HepG2 (cell line): ENCODE results near the gene THSD8. TPM values are rescaled to one million over a fixed set of nuclear protein-coding genes. Genes with fewer than 3 reads are reported as not detected.

ENCODE experiments used
- ATAC-seq: fragments of 200-7000 bp; cut with Tn5 transposase; 3 replicates; pipeline ENCODE4 v1.9.1; 2020; ENCODE audit warnings: mild to moderate bottlenecking, moderate library complexity
- BruUV-seq: library from RNA; stranded (reverse); fragments of 400-500 nt; replicated peaks from 2 replicates; lab custom pipeline; 2021; lab: Mats Ljungman, UMichigan
- CTCF ChIA-PET: fragments of 300-600 bp; formaldehyde crosslinking; extraction: SDS; loops from one replicate; lab custom pipeline; 2021; ENCODE audit warnings: low total read pairs, inconsistent platforms, low intra/inter-chr PET ratio; lab: Yijun Ruan, JAX
- POLR2A ChIA-PET: fragments of 350-600 bp; sonication (Branson Sonifier 250); formaldehyde crosslinking; loops from one replicate; lab custom pipeline; 2020; ENCODE audit warnings: antibody characterized with exemption, inconsistent platforms; lab: Yijun Ruan, JAX
- DNase-seq: peaks from one replicate; pipeline ENCODE4 v3.0.0-alpha.2; 2015; ENCODE audit warnings: low spot score
- FAIRE-seq: peaks from 3 replicates; lab custom pipeline; 2011; peaks lifted over from hg19 to GRCh38; lab: Jason Lieb, UNC
- H2AFZ ChIP-seq: one replicate; pipeline ENCODE4 v1.6.1; 2011; ENCODE audit warnings: low read length, inconsistent platforms
- H3K27ac ChIP-seq: fragments of 300-600 bp; 3 replicates; pipeline ENCODE4 v1.8.0; 2011; ENCODE audit warnings: mixed run types, mild to moderate bottlenecking, mixed read lengths, low read length, inconsistent platforms; ENCODE audit not compliant: insufficient read depth; ENCODE audit errors: extremely low read length
- H3K27me3 ChIP-seq, 2 experiments: fragments of 200-600 bp in 1 of 2; 2 replicates in 1 of 2; 3 replicates in 1 of 2; pipeline versions ENCODE4 v1.6.0 to v1.8.0; 2011; ENCODE audit warnings: low read length in 2 of 2, mild to moderate bottlenecking in 2 of 2, moderate library complexity in 2 of 2, inconsistent platforms in 1 of 2; ENCODE audit not compliant: insufficient read depth in 2 of 2, control insufficient read depth in 1 of 2
- H3K36me3 ChIP-seq, 2 experiments: fragments of 200-600 bp in 1 of 2; replicated peaks in 1 of 2; 2 replicates in 1 of 2; 3 replicates in 1 of 2; pipeline versions ENCODE4 v1.5.1 to v1.8.0; 2011; ENCODE audit warnings: low read length in 2 of 2, inconsistent platforms in 1 of 2; ENCODE audit not compliant: insufficient read depth in 2 of 2, control insufficient read depth in 1 of 2
- H3K4me1 ChIP-seq: 2 replicates; pipeline ENCODE4 v1.5.1; 2012; ENCODE audit warnings: low read length, inconsistent platforms; ENCODE audit not compliant: insufficient read depth
- H3K4me2 ChIP-seq: 2 replicates; pipeline ENCODE4 v1.6.0; 2011; ENCODE audit warnings: low read depth, low read length, inconsistent platforms
- H3K4me3 ChIP-seq, 3 experiments: fragments of 200-600 bp in 1 of 3; sonication (generic), shearing (Covaris generic) in 1 of 3; replicated peaks in 1 of 3; 2 replicates each; pipeline ENCODE4 v1.5.1; 2011 to 2016; ENCODE audit warnings: low read length in 3 of 3, inconsistent platforms in 2 of 3, low read depth in 2 of 3, mild to moderate bottlenecking in 2 of 3, control low read depth in 1 of 3, mixed read lengths in 1 of 3; ENCODE audit not compliant: insufficient read depth in 1 of 3
- H3K79me2 ChIP-seq: one replicate; pipeline ENCODE4 v1.6.1; 2011; ENCODE audit warnings: low read length, inconsistent platforms; ENCODE audit not compliant: insufficient read depth
- H3K9ac ChIP-seq: 2 replicates; pipeline ENCODE4 v1.6.0; 2011; ENCODE audit warnings: mild to moderate bottlenecking, low read depth, low read length, inconsistent platforms; ENCODE audit not compliant: insufficient read depth
- H3K9me3 ChIP-seq: 2 replicates; pipeline ENCODE4 v1.5.1; 2012; ENCODE audit warnings: mild to moderate bottlenecking, low read length
- H4K20me1 ChIP-seq: 2 replicates; pipeline ENCODE4 v1.6.0; 2011; ENCODE audit warnings: inconsistent platforms, mild to moderate bottlenecking, low read length, moderate library complexity; ENCODE audit not compliant: insufficient read depth
- FLYWCH1 ChIP-seq: sonication (generic); formaldehyde crosslinking; IDR thresholded peaks from 2 replicates; pipeline ENCODE4 v1.8.1; 2023; ENCODE audit warnings: mild to moderate bottlenecking, missing genetic modification reagents
- MTF1 ChIP-seq: sonication (generic); formaldehyde crosslinking; IDR thresholded peaks from 2 replicates; pipeline ENCODE4 v1.5.0; 2020; ENCODE audit warnings: missing genetic modification reagents
- SP4 ChIP-seq: sonication (generic); formaldehyde crosslinking; IDR thresholded peaks from 2 replicates; pipeline ENCODE4 v1.8.1; 2023; ENCODE audit warnings: mild to moderate bottlenecking, missing genetic modification reagents
- ZNF780A ChIP-seq: sonication (generic); formaldehyde crosslinking; IDR thresholded peaks from 2 replicates; pipeline ENCODE4 v1.8.0; 2022; ENCODE audit warnings: mild to moderate bottlenecking, missing genetic modification reagents, moderate library complexity
- WGBS: methylation state at CpG from one replicate; pipeline ENCODE4 v1.1.6; 2017; ENCODE audit warnings: low lambda C conversion rate; 5-methylcytosine and 5-hydroxymethylcytosine counted together
- in situ Hi-C: cut with HindIII; loops from 2 replicates; pipeline ENCODE4 v1.10.0; 2017; ENCODE audit warnings: low pct_unique_long_range_greater_than_20kb; ENCODE audit not compliant: extremely low pct_ligation_motif_present
- intact Hi-C: fragments of 100-400 bp; cut with micrococcal nuclease; formaldehyde crosslinking; loops from one replicate; pipeline ENCODE4 v1.10.0; 2022; ENCODE audit not compliant: unreplicated experiment
- polyA plus RNA-seq, 8 experiments: library from polyadenylated mRNA; depleted of rRNA in 3 of 8; stranded (reverse) in 7 of 8; unstranded in 1 of 8; fragments of >200 nt; fragmentation: Illumina TruSeq in 4 of 8; extraction: Trizol in 4 of 8; gene quantifications; 2 replicates each; pipeline versions ENCODE4 v1.2.1 to v1.2.3, GENCODE V29; 2011 to 2016; ENCODE audit warnings: low read depth in 4 of 8, missing spikeins in 1 of 8, mixed read lengths in 1 of 8; ENCODE audit not compliant: insufficient read depth in 1 of 8
- total RNA-seq, 5 experiments: library from RNA; depleted of rRNA; stranded (reverse); fragments of >200 nt; fragmentation: Illumina TruSeq; extraction: Trizol; gene quantifications; 2 replicates each; pipeline ENCODE4 v1.2.3, GENCODE V29; 2016; ENCODE audit warnings: low read depth in 1 of 5
- TF ChIP-seq, protein P1 (sequence below): sonication (generic); formaldehyde crosslinking; IDR thresholded peaks from 2 replicates; pipeline ENCODE4 v1.4.0; 2020; ENCODE audit warnings: missing genetic modification reagents
- TF ChIP-seq, protein P2 (sequence below), 2 experiments: sonication (generic) in 1 of 2; formaldehyde crosslinking in 1 of 2; IDR thresholded peaks; 2 replicates each; pipeline versions ENCODE4 v1.5.1 to v1.6.1; 2011 to 2020; ENCODE audit warnings: borderline replicate concordance in 1 of 2, low read depth in 1 of 2, low read length in 1 of 2, mild to moderate bottlenecking in 1 of 2, missing genetic modification reagents in 1 of 2, moderate library complexity in 1 of 2

THSD8 gene
- total and polyA plus RNA-seq, 2 of the 13 experiments (the other 11 are each of a cell fraction or from before 2014, with no cell fraction given): 4.8 to 14.9 TPM

DNA sequence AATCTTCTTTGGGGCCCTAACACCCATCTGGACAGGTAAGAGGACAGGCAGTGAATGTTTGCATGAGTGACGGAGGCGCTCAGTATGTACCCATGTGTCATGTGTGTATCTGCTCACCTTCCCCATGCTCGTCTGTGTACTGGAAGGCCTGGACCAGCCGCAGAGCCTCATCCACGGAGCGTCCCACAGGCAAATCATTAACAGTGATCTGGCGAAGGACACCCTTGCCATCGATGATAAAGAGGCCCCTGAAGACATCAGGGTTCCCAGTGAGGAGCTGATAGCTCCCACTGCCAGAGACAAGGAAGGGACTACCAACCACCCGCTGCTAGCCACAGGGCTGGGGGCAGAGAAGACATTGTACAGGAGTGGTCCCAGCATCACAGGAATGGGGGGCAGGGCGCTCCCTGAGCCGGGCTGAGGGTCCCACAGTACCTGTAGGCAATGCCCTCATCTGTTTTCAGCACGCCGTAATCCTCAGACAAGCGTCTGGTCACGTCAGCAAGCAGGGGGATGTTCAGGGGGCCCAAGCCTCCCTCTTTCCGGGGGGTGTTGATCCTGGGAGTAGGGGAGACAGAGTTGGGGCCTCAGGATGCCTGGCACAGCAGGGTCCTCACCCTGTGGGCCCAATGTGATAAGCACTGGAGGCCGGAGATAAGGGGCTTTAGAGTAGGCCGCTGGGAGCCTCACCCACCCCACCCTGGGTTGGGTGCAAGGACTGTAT, 2.0 kb upstream of the THSD8 start (continued):
- TF ChIP-seq FLYWCH1 (CRISPR knock-in tag) (no peak), ZNF780A (CRISPR knock-in tag) (no peak), MTF1 (CRISPR knock-in tag) (no peak)
- TF ChIP-seq, protein P1, sequence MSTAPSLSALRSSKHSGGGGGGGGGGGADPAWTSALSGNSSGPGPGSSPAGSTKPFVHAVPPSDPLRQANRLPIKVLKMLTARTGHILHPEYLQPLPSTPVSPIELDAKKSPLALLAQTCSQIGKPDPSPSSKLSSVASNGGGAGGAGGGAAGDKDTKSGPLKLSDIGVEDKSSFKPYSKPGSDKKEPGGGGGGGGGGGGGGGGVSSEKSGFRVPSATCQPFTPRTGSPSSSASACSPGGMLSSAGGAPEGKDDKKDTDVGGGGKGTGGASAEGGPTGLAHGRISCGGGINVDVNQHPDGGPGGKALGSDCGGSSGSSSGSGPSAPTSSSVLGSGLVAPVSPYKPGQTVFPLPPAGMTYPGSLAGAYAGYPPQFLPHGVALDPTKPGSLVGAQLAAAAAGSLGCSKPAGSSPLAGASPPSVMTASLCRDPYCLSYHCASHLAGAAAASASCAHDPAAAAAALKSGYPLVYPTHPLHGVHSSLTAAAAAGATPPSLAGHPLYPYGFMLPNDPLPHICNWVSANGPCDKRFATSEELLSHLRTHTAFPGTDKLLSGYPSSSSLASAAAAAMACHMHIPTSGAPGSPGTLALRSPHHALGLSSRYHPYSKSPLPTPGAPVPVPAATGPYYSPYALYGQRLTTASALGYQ: no peak

DNA sequence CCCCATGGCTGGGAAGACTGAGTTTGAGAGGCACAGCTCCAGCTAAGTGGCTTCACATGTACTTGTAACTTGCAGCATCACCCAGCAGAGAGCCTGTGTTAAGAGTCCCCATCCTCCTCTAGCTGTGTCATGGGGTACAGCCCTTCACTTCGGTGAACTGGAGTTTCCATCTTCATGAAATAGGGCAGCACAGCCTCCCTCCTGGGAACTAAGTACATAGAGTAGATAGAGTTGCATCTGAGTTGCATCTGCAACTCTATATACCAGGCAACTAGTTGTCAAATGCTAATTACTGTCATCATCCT, 1.5 kb upstream of the THSD8 start:
- CTCF ChIA-PET: no interaction called here
- Histone ChIP-seq H3K9ac (peak overlapping the region; percentile 99), H3K9me3 (no peaks in the 10 kb centered on the region), H3K4me1 (peaks cover 33% of the 10 kb centered on the region)
- TF ChIP-seq, protein P2, sequence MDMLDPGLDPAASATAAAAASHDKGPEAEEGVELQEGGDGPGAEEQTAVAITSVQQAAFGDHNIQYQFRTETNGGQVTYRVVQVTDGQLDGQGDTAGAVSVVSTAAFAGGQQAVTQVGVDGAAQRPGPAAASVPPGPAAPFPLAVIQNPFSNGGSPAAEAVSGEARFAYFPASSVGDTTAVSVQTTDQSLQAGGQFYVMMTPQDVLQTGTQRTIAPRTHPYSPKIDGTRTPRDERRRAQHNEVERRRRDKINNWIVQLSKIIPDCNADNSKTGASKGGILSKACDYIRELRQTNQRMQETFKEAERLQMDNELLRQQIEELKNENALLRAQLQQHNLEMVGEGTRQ (IDR thresholded peaks at IDR 0.05; ENCODE audit: low read depth, low read length): no peak
- TF ChIP-seq, protein P2 (CRISPR knock-in tag; IDR thresholded peaks at IDR 0.05; ENCODE audit: borderline replicate concordance): no peak
- 0 out of 2 replicates have a peak, but pooled peaks have one; percentile 10 for TF ChIP-seq SP4 (CRISPR knock-in tag)
- TF ChIP-seq, all 625 proteins: peak for 1
- H3K4me2 ChIP-seq: peak overlapping the region; percentile 88
- intact Hi-C loops (no loop called here), in situ Hi-C loops (loop anchor here (5.0 kb wide), 1 partner anchor 33 kb away; no protein-coding TSS in a partner anchor)
- H3K4me3 ChIP-seq: peak overlapping the region; percentile 81 to 100 (median 93)
- no peak for DNase-seq
- H3K79me2 ChIP-seq: peaks cover 14% of the 10 kb centered on the region
- FAIRE-seq: no peak
- POLR2A ChIA-PET: interaction anchor here (0.7 to 4.0 kb wide), 7 partner anchors 8 to 67 kb away, joined by 3 to 47 read pairs (median 3); partner anchors contain the start of genes GET3 and JUNB
- H3K36me3 ChIP-seq: peaks cover 2 to 12% of the 10 kb centered on the region in 2 experiments; a peak in 4 of 5 replicates
- H3K27ac ChIP-seq: peak overlapping the region; percentile 92
- no peak for ATAC-seq
- no peak overlapping the region for H2AFZ ChIP-seq
- peaks cover 5% of the 10 kb centered on the region; the same call in 1 of the 2 replicates for H4K20me1 ChIP-seq
- 80% methylated on average over 1 of the region's 1 CpG for WGBS
- no peaks in the 10 kb centered on the region; a peak in 1 of 5 replicates for H3K27me3 ChIP-seq
- no TSS peak for BruUV-seq
